Fibroblast of the aortic adventitia (primary cell): Measurements from ENCODE around the gene GRM8. TPM values are rescaled to one million over a fixed set of nuclear protein-coding genes. Genes with fewer than 3 reads are reported as not detected.

Experiments used
- DNase-seq: peaks from one replicate; pipeline ENCODE4 v3.0.0-alpha.2; 2010; ENCODE audit warnings: low read depth
- H3K4me3 ChIP-seq: 2 replicates; pipeline ENCODE4 v1.5.1; 2011; ENCODE audit warnings: low read depth, mild to moderate bottlenecking, control low read depth, low read length, moderate library complexity
- CTCF ChIP-seq: IDR thresholded peaks from 2 replicates; pipeline ENCODE4 v1.5.1; 2011; ENCODE audit warnings: mild to moderate bottlenecking, low read length, control low read depth, inconsistent platforms; ENCODE audit not compliant: insufficient read depth
- total RNA-seq: library from RNA; depleted of rRNA; stranded (reverse); fragments of >200 nt; gene quantifications from 2 replicates; pipeline ENCODE4 v1.2.3, GENCODE V29; 2012; ENCODE audit warnings: low replicate concordance

Gene GRM8
- total RNA-seq, 1 donor, result 0.36 TPM

- DNase-seq, result no peak
- TF ChIP-seq CTCF, result no peak
- no peak overlapping the region for H3K4me3 ChIP-seq
Measured at GRCh38 chr7:126493801-126494200, 758.9 kb downstream of the GRM8 start.

- no peak for DNase-seq
- no peak for TF ChIP-seq CTCF
- H3K4me3 ChIP-seq, result no peak overlapping the region
Measured at GRCh38 chr7:126489874-126490273, 762.9 kb downstream of the GRM8 start.

GRCh38 chr7:126487728-126488442, 764.9 kb downstream of the GRM8 start:
- no peak for TF ChIP-seq CTCF
- no peak overlapping the region for H3K4me3 ChIP-seq
- no peak for DNase-seq

- TF ChIP-seq CTCF, result no peak
- no peak for DNase-seq
- H3K4me3 ChIP-seq, result no peak overlapping the region
Measured at GRCh38 chr7:126486806-126487205, 765.9 kb downstream of the GRM8 start.

GRCh38 chr7:126485791-126486190, 767.0 kb downstream of the GRM8 start:
- DNase-seq, result no peak
- no peak for TF ChIP-seq CTCF

GRCh38 chr7:126483972-126484371, 768.8 kb downstream of the GRM8 start:
- TF ChIP-seq CTCF, result no peak
- no peak overlapping the region for H3K4me3 ChIP-seq
- DNase-seq, result no peak

More at GRCh38 chr7:126485791-126486190, 767.0 kb downstream of the GRM8 start:
- H3K4me3 ChIP-seq, result no peak overlapping the region

GRCh38 chr7:126472825-126473224, 779.9 kb downstream of the GRM8 start:
- H3K4me3 ChIP-seq, result no peak overlapping the region
- no peak for TF ChIP-seq CTCF
- no peak for DNase-seq
